GM10266 (cell line): ENCODE results near the gene CHPF.

ENCODE experiments used
- DNase-seq: peaks from one replicate; pipeline ENCODE4 v3.0.0; 2012; ENCODE audit errors: extremely low spot score
- CTCF ChIP-seq: IDR thresholded peaks from 2 replicates; pipeline ENCODE4 v1.5.1; 2012; ENCODE audit warnings: mild to moderate bottlenecking, low read depth; ENCODE audit not compliant: control insufficient read depth, insufficient read depth; ENCODE audit errors: missing control alignments

CHPF gene

GRCh38 chr2:219514836-219515235, 28.8 kb downstream of the CHPF start:
- DNase-seq = no peak
- TF ChIP-seq CTCF = no peak

GRCh38 chr2:219514196-219514761, 29.3 kb downstream of the CHPF start, which contains the start of gene ASIC4:
Gene ASIC4, plus strand, starts transcription at chr2:219514482. Its CDS starts 243 bp downstream, at chr2:219514725.
- TF ChIP-seq CTCF = no peak
- DNase-seq = no peak

GRCh38 chr2:219513787-219514186, 29.8 kb downstream of the CHPF start:
- DNase-seq = no peak
- TF ChIP-seq CTCF = no peak

GRCh38 chr2:219512524-219513216, 30.9 kb downstream of the CHPF start:
- no peak for TF ChIP-seq CTCF
- no peak for DNase-seq

GRCh38 chr2:219511547-219512325, 31.9 kb downstream of the CHPF start:
- no peak for TF ChIP-seq CTCF
- no peak for DNase-seq

- DNase-seq = no peak
- TF ChIP-seq CTCF = no peak
These were observed 33.0 kb downstream of the CHPF start for GRCh38 chr2:219510512-219511135.
